Measurements from ENCODE around the gene COX7B2. TPM values are rescaled to one million over a fixed set of nuclear protein-coding genes. Genes with fewer than 3 reads are reported as not detected.

The COX7B2 gene
- total and polyA plus RNA-seq, 2 of the 4 experiments (the other 2 are of a cell fraction): not detected

DNA sequence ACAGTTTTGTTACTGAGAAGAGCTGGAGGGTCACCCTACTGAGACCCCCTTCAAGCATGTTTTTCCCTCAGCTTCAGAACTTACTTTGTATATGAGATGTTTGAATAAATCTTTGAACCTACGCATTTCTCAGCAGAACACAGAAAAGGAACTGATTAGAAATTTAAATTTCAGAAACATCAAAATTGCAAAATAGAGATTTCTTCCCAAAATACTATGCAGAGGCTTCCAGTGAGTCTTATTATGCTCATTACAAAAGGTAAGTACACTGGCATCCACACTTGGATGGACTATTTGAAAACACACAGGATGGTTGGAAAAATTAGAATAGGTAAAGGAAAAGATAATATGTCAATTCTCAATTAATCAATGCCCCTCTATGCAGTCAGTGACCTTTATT lies 91.2 kb downstream of the COX7B2 start:
- Histone ChIP-seq H3K56ac (ENCODE audit: extremely low read depth, insufficient read depth, low read length) (no peak overlapping the region), H3K23ac (ENCODE audit: low read depth, low read length) (no peak overlapping the region), H3K9me1 (ENCODE audit: insufficient read depth, low read length) (no peaks in the 10 kb centered on the region), H3K36me3 (ENCODE audit: control insufficient read depth, insufficient read depth, low read length) (no peaks in the 10 kb centered on the region), H3K4ac (ENCODE audit: low read depth, low read length) (no peak overlapping the region), H3K4me3 (ENCODE audit: insufficient read depth, low read depth, low read length) (no peak overlapping the region), H3K18ac (ENCODE audit: low read depth, low read length) (no peak overlapping the region), H3K14ac (replicated peaks; ENCODE audit: low read depth, low read length) (no peak overlapping the region), H4K8ac (ENCODE audit: low read depth in 2 of 2, low read length in 2 of 2) (no peak overlapping the region), H2AK5ac (ENCODE audit: low read depth, low read length) (no peak overlapping the region), H4K20me1 (ENCODE audit: insufficient read depth, low read length) (no peaks in the 10 kb centered on the region), H3K9ac (ENCODE audit: low read depth, low read length) (no peak overlapping the region), H3K79me1 (ENCODE audit: low read depth in 1 of 2, low read length in 2 of 2) (no peaks in the 10 kb centered on the region), H2BK15ac (ENCODE audit: low read depth, low read length) (no peak overlapping the region), H2BK120ac (ENCODE audit: low read depth, low read length) (no peak overlapping the region), H3K4me1 (ENCODE audit: control insufficient read depth, insufficient read depth, low read length) (no peaks in the 10 kb centered on the region), H2BK20ac (ENCODE audit: low read depth, low read length) (no peak overlapping the region), H3K27ac (ENCODE audit: insufficient read depth, low read length) (no peak overlapping the region), H4K5ac (ENCODE audit: low read depth, low read length) (no peak overlapping the region), H4K91ac (ENCODE audit: insufficient read depth, low read depth, low read length) (no peak overlapping the region), H3K9me3 (ENCODE audit: control insufficient read depth, insufficient read depth, low read length) (no peaks in the 10 kb centered on the region), H3K4me2 (ENCODE audit: low read depth, low read length) (no peak overlapping the region), H2BK5ac (ENCODE audit: low read depth, low read length, poor library complexity, severe bottlenecking) (no peak overlapping the region), H2AK9ac (replicated peaks; ENCODE audit: low read depth, low read length, poor library complexity) (no peak overlapping the region), H2AFZ (replicated peaks; ENCODE audit: low read length, poor library complexity) (no peak overlapping the region), H3K27me3 (ENCODE audit: control insufficient read depth, insufficient read depth, low read length) (no peaks in the 10 kb centered on the region)
- WGBS, 2 experiments (ENCODE audit: extremely low coverage in 2 of 2, insufficient read length in 1 of 2): no CpG with 5 or more reads among the region's 1 CpG
- BruUV-seq (replicated peaks): no TSS peak
- intact Hi-C loops (cut with micrococcal nuclease): no loop called here
- in situ Hi-C loops (cut with MboI; ENCODE audit: low sequenced_read_pairs): no loop called here
- dilution Hi-C loops (cut with HindIII; ENCODE audit: low sequenced_read_pairs, unreplicated experiment): no loop called here
- POLR2A ChIA-PET (ENCODE audit: unreplicated experiment): no interaction called here
- TF ChIP-seq MXI1 (IDR thresholded peaks at IDR 0.05; ENCODE audit: borderline replicate concordance, low read depth, low read length) (no peak), CHD1 (IDR thresholded peaks at IDR 0.05; ENCODE audit: low read depth, low read length) (no peak), BHLHE40 (IDR thresholded peaks at IDR 0.05; ENCODE audit: low read depth, low read length) (no peak), MAZ (IDR thresholded peaks at IDR 0.05; ENCODE audit: borderline replicate concordance, low read depth, low read length) (no peak), CEBPB (IDR thresholded peaks at IDR 0.05; ENCODE audit: low read depth, low read length) (no peak)
- TF ChIP-seq, protein P1, sequence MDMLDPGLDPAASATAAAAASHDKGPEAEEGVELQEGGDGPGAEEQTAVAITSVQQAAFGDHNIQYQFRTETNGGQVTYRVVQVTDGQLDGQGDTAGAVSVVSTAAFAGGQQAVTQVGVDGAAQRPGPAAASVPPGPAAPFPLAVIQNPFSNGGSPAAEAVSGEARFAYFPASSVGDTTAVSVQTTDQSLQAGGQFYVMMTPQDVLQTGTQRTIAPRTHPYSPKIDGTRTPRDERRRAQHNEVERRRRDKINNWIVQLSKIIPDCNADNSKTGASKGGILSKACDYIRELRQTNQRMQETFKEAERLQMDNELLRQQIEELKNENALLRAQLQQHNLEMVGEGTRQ (IDR thresholded peaks at IDR 0.05; ENCODE audit: low read depth, low read length): no peak
- CTCF ChIA-PET: no interaction called here
- DNase-seq: no peak
- no peak for ATAC-seq (ENCODE audit: low read depth)

Measured in IMR-90 (cell line).